ENCODE results near the gene ABLIM1. TPM values are rescaled to one million over a fixed set of nuclear protein-coding genes. Genes with fewer than 3 reads are reported as not detected.

Gene ABLIM1
- total RNA-seq, 1 donor from 2014 or later: 152 TPM

DNA sequence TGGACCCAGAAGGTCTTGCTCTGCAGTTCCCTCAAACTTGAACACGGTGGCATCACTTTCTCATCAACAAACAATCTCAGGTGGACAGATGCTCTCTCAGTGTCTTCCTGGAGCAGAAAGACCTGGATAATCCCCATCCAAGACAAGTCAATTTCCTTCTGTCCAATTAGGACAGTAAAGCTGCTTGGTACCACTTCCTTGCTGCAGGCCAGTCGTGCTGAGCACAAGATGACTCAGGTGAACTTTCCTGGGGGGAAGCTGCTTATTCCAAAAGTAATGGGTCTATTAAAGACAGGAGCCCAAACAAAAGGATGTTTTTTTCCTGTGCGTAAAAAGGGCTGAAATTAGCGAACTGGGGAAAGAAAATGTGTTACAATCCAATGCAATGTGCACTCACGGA lies 146.2 kb downstream of the ABLIM1 start:
- FAIRE-seq: no peak
- Histone ChIP-seq H3K4me3 (ENCODE audit: low read depth, low read length) (no peak overlapping the region), H3K36me3 (ENCODE audit: control insufficient read depth, insufficient read depth, low read length) (peaks cover 2% of the 10 kb centered on the region), H3K27me3 (ENCODE audit: control insufficient read depth, insufficient read depth, low read length) (no peaks in the 10 kb centered on the region)
- DNase-seq (ENCODE audit: low read depth): peak; percentile 18
- no peak for TF ChIP-seq CTCF (IDR thresholded peaks at IDR 0.05; ENCODE audit: insufficient read depth, low read length, severe bottlenecking)

- DNase-seq (ENCODE audit: low read depth) (no peak), FAIRE-seq (no peak)
- no peak for TF ChIP-seq CTCF (IDR thresholded peaks at IDR 0.05; ENCODE audit: insufficient read depth, low read length, severe bottlenecking)
- Histone ChIP-seq H3K27me3 (ENCODE audit: control insufficient read depth, insufficient read depth, low read length) (no peaks in the 10 kb centered on the region), H3K36me3 (ENCODE audit: control insufficient read depth, insufficient read depth, low read length) (peaks cover 2% of the 10 kb centered on the region), H3K4me3 (ENCODE audit: low read depth, low read length) (no peak overlapping the region)
Measured at GRCh38 chr10:114508376-114508775, 149.7 kb downstream of the ABLIM1 start.

DNA sequence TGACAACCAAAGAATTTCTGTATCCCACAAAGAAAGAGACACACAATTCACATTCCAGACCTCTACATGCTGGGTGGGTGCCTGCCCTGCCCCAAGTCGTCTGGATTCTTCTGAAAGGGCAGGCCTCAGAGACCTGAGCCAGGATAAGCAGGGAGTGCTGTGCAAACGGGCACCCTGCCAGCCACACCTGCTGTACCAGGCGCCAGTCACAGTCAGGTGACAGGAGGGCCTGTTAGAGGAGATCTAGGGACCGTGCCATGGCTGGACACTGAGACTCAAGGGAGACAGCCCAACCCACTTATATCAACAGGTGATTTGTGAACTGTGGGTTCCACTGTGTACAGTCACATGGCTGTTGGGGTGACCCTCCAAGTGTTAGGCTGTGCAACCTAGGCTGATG lies 150.6 kb downstream of the ABLIM1 start:
- TF ChIP-seq CTCF (IDR thresholded peaks at IDR 0.05; ENCODE audit: insufficient read depth, low read length, severe bottlenecking): no peak
- H3K27me3 ChIP-seq (ENCODE audit: control insufficient read depth, insufficient read depth, low read length): no peaks in the 10 kb centered on the region
- no peak overlapping the region for H3K4me3 ChIP-seq (ENCODE audit: low read depth, low read length)
- FAIRE-seq (no peak), DNase-seq (ENCODE audit: low read depth) (peak; percentile 44)
- H3K36me3 ChIP-seq (ENCODE audit: control insufficient read depth, insufficient read depth, low read length): peaks cover 2% of the 10 kb centered on the region

GRCh38 chr10:114506871-114507385 lies 151.1 kb downstream of the ABLIM1 start:
- TF ChIP-seq CTCF (IDR thresholded peaks at IDR 0.05; ENCODE audit: insufficient read depth, low read length, severe bottlenecking): no peak
- peaks cover 2% of the 10 kb centered on the region for H3K36me3 ChIP-seq (ENCODE audit: control insufficient read depth, insufficient read depth, low read length)
- FAIRE-seq (no peak), DNase-seq (ENCODE audit: low read depth) (no peak)
- H3K4me3 ChIP-seq (ENCODE audit: low read depth, low read length): no peak overlapping the region
- H3K27me3 ChIP-seq (ENCODE audit: control insufficient read depth, insufficient read depth, low read length): no peaks in the 10 kb centered on the region

GRCh38 chr10:114504769-114505579 lies 153.1 kb downstream of the ABLIM1 start:
- Histone ChIP-seq H3K36me3 (ENCODE audit: control insufficient read depth, insufficient read depth, low read length) (peaks cover 2% of the 10 kb centered on the region), H3K4me3 (ENCODE audit: low read depth, low read length) (no peak overlapping the region), H3K27me3 (ENCODE audit: control insufficient read depth, insufficient read depth, low read length) (no peaks in the 10 kb centered on the region)
- FAIRE-seq (peak; percentile 80), DNase-seq (ENCODE audit: low read depth) (peak; percentile 88)
- no peak for TF ChIP-seq CTCF (IDR thresholded peaks at IDR 0.05; ENCODE audit: insufficient read depth, low read length, severe bottlenecking)
